CD4-positive, alpha-beta T cell (primary cell): ENCODE measurements around the gene FRS3. TPM values are rescaled to one million over a fixed set of nuclear protein-coding genes. Genes with fewer than 3 reads are reported as not detected.

Experiments
- ATAC-seq: fragments of 200-7000 bp; cut with Tn5 transposase; one replicate; pipeline ENCODE4 v1.10.0; 2022; ENCODE audit warnings: mild to moderate bottlenecking; ENCODE audit not compliant: poor library complexity
- CTCF ChIA-PET: fragments of 350-600 bp; sonication (Branson Sonifier 250); formaldehyde crosslinking; loops from one replicate; lab custom pipeline; 2021; ENCODE audit warnings: antibody characterized with exemption, inconsistent platforms; lab: Charles Lee
- POLR2A ChIA-PET: fragments of 350-600 bp; sonication (Branson Sonifier 250); formaldehyde crosslinking; loops from one replicate; lab custom pipeline; 2021; ENCODE audit warnings: antibody characterized with exemption, inconsistent platforms; lab: Charles Lee
- DNase-seq, 14 experiments: peaks; one replicate each; pipeline ENCODE4 v3.0.0-alpha.2; 2013 to 2020; ENCODE audit warnings: mixed read lengths in 2 of 14
- H3K27ac ChIP-seq, 2 donors: one replicate each; pipeline versions ENCODE4 v1.5.1 to v1.7.0; 2013; ENCODE audit warnings: low read length in 2 of 2, low read depth in 1 of 2, mild to moderate bottlenecking in 1 of 2
- H3K27me3 ChIP-seq, 2 experiments: 1 replicate in 1 of 2; 2 replicates in 1 of 2; pipeline versions ENCODE4 v1.6.1 to v1.7.0; 2013; ENCODE audit warnings: low read length in 2 of 2, control low read depth in 1 of 2, mild to moderate bottlenecking in 1 of 2, moderate library complexity in 1 of 2; ENCODE audit not compliant: insufficient read depth in 2 of 2, control insufficient read depth in 1 of 2
- H3K36me3 ChIP-seq: one replicate; pipeline ENCODE4 v1.6.1; 2013; ENCODE audit warnings: low read length, control low read depth; ENCODE audit not compliant: insufficient read depth
- H3K4me1 ChIP-seq: one replicate; pipeline ENCODE4 v1.6.1; 2013; ENCODE audit warnings: low read length, control low read depth; ENCODE audit not compliant: insufficient read depth
- H3K4me3 ChIP-seq: one replicate; pipeline ENCODE4 v1.5.1; 2013; ENCODE audit warnings: mild to moderate bottlenecking, low read length, moderate library complexity
- H3K9me3 ChIP-seq, 2 experiments: 1 replicate in 1 of 2; 2 replicates in 1 of 2; pipeline versions ENCODE4 v1.6.1 to v1.7.0; 2013; ENCODE audit warnings: low read length in 2 of 2, mild to moderate bottlenecking in 2 of 2, control low read depth in 1 of 2, moderate library complexity in 1 of 2; ENCODE audit not compliant: control insufficient read depth in 1 of 2, insufficient read depth in 1 of 2
- H3K27ac Mint-ChIP-seq: one replicate; pipeline ENCODE4 v1.8.0; 2020; ENCODE audit warnings: mixed read lengths
- H3K27me3 Mint-ChIP-seq: one replicate; pipeline ENCODE4 v1.8.0; 2021; ENCODE audit warnings: mixed read lengths
- H3K36me3 Mint-ChIP-seq: one replicate; pipeline ENCODE4 v1.8.0; 2021; ENCODE audit warnings: low read depth, mixed read lengths
- H3K4me1 Mint-ChIP-seq: one replicate; pipeline ENCODE4 v1.8.0; 2021; ENCODE audit warnings: low read depth, mixed read lengths
- H3K4me3 Mint-ChIP-seq: one replicate; pipeline ENCODE4 v1.8.0; 2020; ENCODE audit warnings: mild to moderate bottlenecking, mixed read lengths
- H3K9me3 Mint-ChIP-seq: one replicate; pipeline ENCODE4 v1.8.0; 2020; ENCODE audit warnings: mixed read lengths
- intact Hi-C, 2 experiments: fragments of 100-400 bp; cut with DNase I in 1 of 2; cut with micrococcal nuclease in 1 of 2; formaldehyde crosslinking; loops; one replicate each; pipeline versions ENCODE4 v1.15.1 to v1.9.0; 2023 to 2025; cut with DNase I, micrococcal nuclease
- total RNA-seq, 174 experiments: library from RNA in 2 of 174; stranded (reverse) in 2 of 174; gene quantifications; one replicate each; pipeline ENCODE4 v1.2.3 and lab custom pipeline; 2021 to 2026
- TF ChIP-seq, protein P1 (sequence below): fragments of 200-600 bp; IDR thresholded peaks from one replicate; pipeline ENCODE4 v1.8.0; 2022; ENCODE audit warnings: antibody characterized with exemption, mild to moderate bottlenecking

Gene FRS3
- total RNA-seq, 2 experiments from 2014 or later, result 4.6 to 5.4 TPM

GRCh38 chr6:41799559-41799911 is 19.8 kb upstream of the FRS3 start:
- Mint-ChIP-seq H3K36me3 (peaks cover 17% of the 10 kb centered on the region), H3K4me3 (no peak overlapping the region), H3K9me3 (no peaks in the 10 kb centered on the region), H3K27me3 (no peaks in the 10 kb centered on the region), H3K27ac (no peak overlapping the region), H3K4me1 (no peaks in the 10 kb centered on the region)
- Histone ChIP-seq H3K27me3 (no peaks in the 10 kb centered on the region), H3K36me3 (peaks cover 9% of the 10 kb centered on the region), H3K27ac (no peak overlapping the region), H3K9me3 (no peaks in the 10 kb centered on the region), H3K4me1 (no peaks in the 10 kb centered on the region), H3K4me3 (no peak overlapping the region)
- ATAC-seq (no peak), DNase-seq (no peak)
- intact Hi-C loops, result no loop called here
- CTCF ChIA-PET, result no interaction called here
- POLR2A ChIA-PET, result interaction anchor here (0.6 kb wide), 1 partner anchor 12 kb away, joined by 6 read pairs; the partner anchor contains the start of gene TOMM6
- TF ChIP-seq, protein P1, sequence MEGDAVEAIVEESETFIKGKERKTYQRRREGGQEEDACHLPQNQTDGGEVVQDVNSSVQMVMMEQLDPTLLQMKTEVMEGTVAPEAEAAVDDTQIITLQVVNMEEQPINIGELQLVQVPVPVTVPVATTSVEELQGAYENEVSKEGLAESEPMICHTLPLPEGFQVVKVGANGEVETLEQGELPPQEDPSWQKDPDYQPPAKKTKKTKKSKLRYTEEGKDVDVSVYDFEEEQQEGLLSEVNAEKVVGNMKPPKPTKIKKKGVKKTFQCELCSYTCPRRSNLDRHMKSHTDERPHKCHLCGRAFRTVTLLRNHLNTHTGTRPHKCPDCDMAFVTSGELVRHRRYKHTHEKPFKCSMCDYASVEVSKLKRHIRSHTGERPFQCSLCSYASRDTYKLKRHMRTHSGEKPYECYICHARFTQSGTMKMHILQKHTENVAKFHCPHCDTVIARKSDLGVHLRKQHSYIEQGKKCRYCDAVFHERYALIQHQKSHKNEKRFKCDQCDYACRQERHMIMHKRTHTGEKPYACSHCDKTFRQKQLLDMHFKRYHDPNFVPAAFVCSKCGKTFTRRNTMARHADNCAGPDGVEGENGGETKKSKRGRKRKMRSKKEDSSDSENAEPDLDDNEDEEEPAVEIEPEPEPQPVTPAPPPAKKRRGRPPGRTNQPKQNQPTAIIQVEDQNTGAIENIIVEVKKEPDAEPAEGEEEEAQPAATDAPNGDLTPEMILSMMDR, result no peak

DNA sequence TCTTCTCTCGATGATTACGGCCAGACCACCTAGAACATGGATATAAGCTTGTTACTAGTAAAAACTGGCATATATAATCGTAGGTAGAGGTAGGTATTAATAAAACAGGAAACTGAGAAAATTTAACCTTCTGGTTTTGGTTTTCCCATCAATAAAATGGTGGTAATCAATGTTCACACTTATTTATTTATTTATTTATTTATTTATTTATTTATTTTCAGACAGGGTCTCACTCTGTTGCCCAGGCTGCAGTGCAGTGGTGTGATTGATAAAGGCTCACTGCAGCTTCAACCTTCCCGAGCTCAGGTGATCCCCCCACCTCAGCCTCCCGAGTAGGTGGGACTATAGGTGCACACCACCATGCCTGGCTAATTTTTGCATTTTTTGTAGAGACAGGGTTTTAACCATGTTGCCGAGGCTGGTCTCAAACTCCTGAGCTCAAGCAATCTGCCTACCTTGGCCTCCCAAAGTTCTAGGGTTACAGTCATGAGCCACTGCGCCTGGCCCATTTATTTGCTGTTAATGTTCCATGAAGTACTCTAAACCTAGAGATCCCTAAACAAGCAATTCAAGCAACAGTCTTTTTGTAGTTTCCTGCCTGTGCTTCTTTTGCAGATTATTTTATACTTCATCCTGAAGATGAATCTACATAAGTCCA is 19.3 kb upstream of the FRS3 start:
- Histone ChIP-seq H3K27ac (no peak overlapping the region), H3K9me3 (no peaks in the 10 kb centered on the region), H3K36me3 (peaks cover 9% of the 10 kb centered on the region), H3K27me3 (no peaks in the 10 kb centered on the region), H3K4me1 (no peaks in the 10 kb centered on the region), H3K4me3 (no peak overlapping the region)
- Mint-ChIP-seq H3K4me1 (no peaks in the 10 kb centered on the region), H3K27me3 (no peaks in the 10 kb centered on the region), H3K36me3 (peaks cover 19% of the 10 kb centered on the region), H3K27ac (no peak overlapping the region), H3K9me3 (no peaks in the 10 kb centered on the region), H3K4me3 (no peak overlapping the region)
- POLR2A ChIA-PET, result interaction anchor here (0.6 kb wide), 1 partner anchor 11 kb away, joined by 6 read pairs; the partner anchor contains the start of gene TOMM6
- no peak for ATAC-seq
- no peak for DNase-seq
- TF ChIP-seq, protein P1, result no peak
- CTCF ChIA-PET, result no interaction called here
- intact Hi-C loops, result no loop called here

- H3K9me3 Mint-ChIP-seq, result no peaks in the 10 kb centered on the region
- Histone ChIP-seq H3K36me3 (peaks cover 23% of the 10 kb centered on the region), H3K9me3 (no peaks in the 10 kb centered on the region), H3K4me1 (no peaks in the 10 kb centered on the region), H3K27ac (no peak overlapping the region), H3K4me3 (no peak overlapping the region), H3K27me3 (no peaks in the 10 kb centered on the region)
- H3K4me3 Mint-ChIP-seq, result no peak overlapping the region
- POLR2A ChIA-PET, result no interaction called here
- intact Hi-C loops, result no loop called here
- CTCF ChIA-PET, result no interaction called here
- no peaks in the 10 kb centered on the region for H3K4me1 Mint-ChIP-seq
- no peak overlapping the region for H3K27ac Mint-ChIP-seq
- TF ChIP-seq, protein P1, result no peak
- H3K36me3 Mint-ChIP-seq, result peaks cover 41% of the 10 kb centered on the region
- no peaks in the 10 kb centered on the region for H3K27me3 Mint-ChIP-seq
- ATAC-seq (no peak), DNase-seq (no peak)
Measured at GRCh38 chr6:41796474-41796873, 16.8 kb upstream of the FRS3 start.
